ENCODE data around the gene DAAM1. TPM values are rescaled to one million over a fixed set of nuclear protein-coding genes. Genes with fewer than 3 reads are reported as not detected.
A peak's percentile ranks its signal among the peaks of the same experiment; 100 is the strongest.

Gene DAAM1
- total and polyA plus RNA-seq, 2 donors (not counting 1 experiment from before 2014, with no cell fraction given) = 11.2 to 34.3 TPM

DNA sequence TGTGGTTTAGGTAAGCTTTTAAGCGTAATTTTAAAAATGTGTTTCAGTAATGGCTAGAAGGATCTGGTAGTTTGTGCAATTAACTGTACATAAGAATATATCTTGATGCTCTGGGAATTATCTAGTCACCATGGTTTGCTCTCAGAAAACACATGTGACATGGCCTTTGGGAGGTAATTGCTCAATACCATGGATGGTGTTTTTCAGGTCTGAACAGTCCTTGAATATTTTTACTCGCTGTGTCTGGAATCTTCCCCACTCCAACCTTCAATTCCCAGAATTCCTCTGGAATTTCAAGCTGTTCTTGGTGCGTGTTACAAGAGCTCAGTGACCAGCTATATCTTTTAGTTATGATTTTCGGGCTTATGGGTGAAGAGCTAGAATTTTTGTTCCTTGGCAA lies 85.3 kb downstream of the DAAM1 start:
- Histone ChIP-seq H3K27ac (ENCODE audit: low read length in 2 of 2) (no peak overlapping the region), H3K4me1 (ENCODE audit: control insufficient read depth in 2 of 2, insufficient read depth in 2 of 2, low read length in 2 of 2) (peaks cover 9 to 16% of the 10 kb centered on the region in 2 donors), H3K79me2 (ENCODE audit: control insufficient read depth, insufficient read depth, low read length) (no peaks in the 10 kb centered on the region), H4K20me1 (ENCODE audit: control insufficient read depth, insufficient read depth, low read length, poor library complexity, severe bottlenecking) (no peaks in the 10 kb centered on the region), H3K9ac (ENCODE audit: low read length) (no peak overlapping the region), H3K4me3 (ENCODE audit: control extremely low read depth in 1 of 5, extremely low read depth in 1 of 5, insufficient read depth in 1 of 5, low read depth in 2 of 5, low read length in 4 of 5) (no peak overlapping the region), H3K27me3 (replicated peaks in 1 of 4; ENCODE audit: control extremely low read depth in 1 of 4, control insufficient read depth in 3 of 4, insufficient read depth in 4 of 4, low read length in 3 of 4) (no peaks in the 10 kb centered on the region), H3K9me3 (ENCODE audit: control extremely low read depth in 1 of 3, control insufficient read depth in 2 of 3, insufficient read depth in 1 of 3, low read length in 2 of 3) (no peaks in the 10 kb centered on the region), H3K36me3 (replicated peaks in 1 of 2; ENCODE audit: control extremely low read depth in 1 of 2, control insufficient read depth in 1 of 2, extremely low read depth in 1 of 2, insufficient read depth in 2 of 2, low read length in 1 of 2) (peaks cover 0 to 5% of the 10 kb centered on the region in 2 experiments), H3K4me2 (replicated peaks; ENCODE audit: low read depth, low read length, poor library complexity, severe bottlenecking) (no peak overlapping the region), H2AFZ (ENCODE audit: insufficient read depth, low read depth, low read length, poor library complexity, severe bottlenecking) (no peak overlapping the region)
- WGBS (ENCODE audit: insufficient coverage) = 86% methylated on average over 1 of the region's 4 CpGs
- intact Hi-C loops (cut with micrococcal nuclease) = loop anchor here (10.0 kb wide), 1 partner anchor 129 kb away; no protein-coding TSS in a partner anchor
- CTCF ChIA-PET = no interaction called here
- DNase-seq (no peak), ATAC-seq (ENCODE audit: low read depth) (no peak)
- H3K4me1 Mint-ChIP-seq = peaks cover 26% of the 10 kb centered on the region
- POLR2A ChIA-PET = no interaction called here
- no peaks in the 10 kb centered on the region for H3K27me3 Mint-ChIP-seq
- H3K9me3 Mint-ChIP-seq (ENCODE audit: insufficient read depth) = no peaks in the 10 kb centered on the region
- no peak overlapping the region for H3K4me3 Mint-ChIP-seq
- no peak overlapping the region for H3K27ac Mint-ChIP-seq
- TF ChIP-seq EZH2 (IDR thresholded peaks at IDR 0.05; ENCODE audit: borderline replicate concordance, insufficient read depth, low read depth, low read length, poor library complexity, severe bottlenecking) = no peak
- TF ChIP-seq, protein P1, sequence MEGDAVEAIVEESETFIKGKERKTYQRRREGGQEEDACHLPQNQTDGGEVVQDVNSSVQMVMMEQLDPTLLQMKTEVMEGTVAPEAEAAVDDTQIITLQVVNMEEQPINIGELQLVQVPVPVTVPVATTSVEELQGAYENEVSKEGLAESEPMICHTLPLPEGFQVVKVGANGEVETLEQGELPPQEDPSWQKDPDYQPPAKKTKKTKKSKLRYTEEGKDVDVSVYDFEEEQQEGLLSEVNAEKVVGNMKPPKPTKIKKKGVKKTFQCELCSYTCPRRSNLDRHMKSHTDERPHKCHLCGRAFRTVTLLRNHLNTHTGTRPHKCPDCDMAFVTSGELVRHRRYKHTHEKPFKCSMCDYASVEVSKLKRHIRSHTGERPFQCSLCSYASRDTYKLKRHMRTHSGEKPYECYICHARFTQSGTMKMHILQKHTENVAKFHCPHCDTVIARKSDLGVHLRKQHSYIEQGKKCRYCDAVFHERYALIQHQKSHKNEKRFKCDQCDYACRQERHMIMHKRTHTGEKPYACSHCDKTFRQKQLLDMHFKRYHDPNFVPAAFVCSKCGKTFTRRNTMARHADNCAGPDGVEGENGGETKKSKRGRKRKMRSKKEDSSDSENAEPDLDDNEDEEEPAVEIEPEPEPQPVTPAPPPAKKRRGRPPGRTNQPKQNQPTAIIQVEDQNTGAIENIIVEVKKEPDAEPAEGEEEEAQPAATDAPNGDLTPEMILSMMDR (IDR thresholded peaks at IDR 0.05) = no peak

DNA sequence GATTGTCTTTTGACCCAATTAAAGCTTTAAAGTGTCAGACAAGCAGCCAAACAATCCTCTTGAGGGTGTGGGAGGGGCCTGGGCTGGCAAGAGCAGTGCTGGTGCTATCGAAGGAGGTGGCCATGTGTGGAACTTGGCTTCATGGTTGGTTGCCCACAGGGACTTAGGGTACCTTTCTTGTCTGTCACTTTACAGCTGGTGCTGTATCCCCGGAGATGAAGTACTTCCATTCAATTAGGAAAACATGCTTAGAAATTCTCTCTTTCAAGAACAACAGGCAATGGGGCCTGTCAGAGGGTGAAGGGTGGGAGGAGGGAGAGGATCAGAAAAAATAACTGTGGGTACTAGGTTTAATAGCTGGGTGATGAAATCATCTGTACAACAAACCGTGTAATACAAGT lies 86.5 kb downstream of the DAAM1 start:
- 0% methylated on average over 1 of the region's 3 CpGs for WGBS (ENCODE audit: insufficient coverage)
- Mint-ChIP-seq H3K27me3 (no peaks in the 10 kb centered on the region), H3K4me1 (peaks cover 26% of the 10 kb centered on the region), H3K4me3 (peak overlapping the region; percentile 67), H3K9me3 (ENCODE audit: insufficient read depth) (peaks cover 3% of the 10 kb centered on the region), H3K27ac (peak overlapping the region; percentile 62)
- Histone ChIP-seq H3K4me1 (ENCODE audit: control insufficient read depth in 2 of 2, insufficient read depth in 2 of 2, low read length in 2 of 2) (peaks cover 9 to 16% of the 10 kb centered on the region in 2 donors), H3K27me3 (replicated peaks in 1 of 4; ENCODE audit: control extremely low read depth in 1 of 4, control insufficient read depth in 3 of 4, insufficient read depth in 4 of 4, low read length in 3 of 4) (no peaks in the 10 kb centered on the region), H3K79me2 (ENCODE audit: control insufficient read depth, insufficient read depth, low read length) (no peaks in the 10 kb centered on the region), H2AFZ (ENCODE audit: insufficient read depth, low read depth, low read length, poor library complexity, severe bottlenecking) (no peak overlapping the region), H4K20me1 (ENCODE audit: control insufficient read depth, insufficient read depth, low read length, poor library complexity, severe bottlenecking) (no peaks in the 10 kb centered on the region), H3K27ac (ENCODE audit: low read length in 2 of 2) (no peak overlapping the region), H3K4me2 (replicated peaks; ENCODE audit: low read depth, low read length, poor library complexity, severe bottlenecking) (peak overlapping the region; percentile 7), H3K9me3 (ENCODE audit: control extremely low read depth in 1 of 3, control insufficient read depth in 2 of 3, insufficient read depth in 1 of 3, low read length in 2 of 3) (no peaks in the 10 kb centered on the region), H3K4me3 (ENCODE audit: control extremely low read depth in 1 of 5, extremely low read depth in 1 of 5, insufficient read depth in 1 of 5, low read depth in 2 of 5, low read length in 4 of 5) (no peak overlapping the region), H3K9ac (ENCODE audit: low read length) (no peak overlapping the region), H3K36me3 (replicated peaks in 1 of 2; ENCODE audit: control extremely low read depth in 1 of 2, control insufficient read depth in 1 of 2, extremely low read depth in 1 of 2, insufficient read depth in 2 of 2, low read length in 1 of 2) (no peaks in the 10 kb centered on the region)
- ChIA-PET CTCF (interaction anchor here (0.6 to 1.4 kb wide), 3 partner anchors 25 to 86 kb away, joined by 3 to 4 read pairs (median 4); partner anchors contain the start of gene DAAM1), POLR2A (no interaction called here)
- DNase-seq = peak; percentile 39
- intact Hi-C loops (cut with micrococcal nuclease) = loop anchor here (1.0 to 10.0 kb wide), 2 partner anchors 87 to 130 kb away; partner anchors contain the start of gene DAAM1
- no peak for TF ChIP-seq EZH2 (IDR thresholded peaks at IDR 0.05; ENCODE audit: borderline replicate concordance, insufficient read depth, low read depth, low read length, poor library complexity, severe bottlenecking)
- TF ChIP-seq, protein P1 (IDR thresholded peaks at IDR 0.05) = no peak
- peak; percentile 79 for ATAC-seq (ENCODE audit: low read depth)
